Nephron (organoid): ENCODE data around the gene ACTR1A.

Experiments used
- H3K27ac Mint-ChIP-seq, 3 experiments: 2 replicates each; pipeline ENCODE4 v1.8.0; 2020; ENCODE audit warnings: mixed read lengths in 3 of 3, mild to moderate bottlenecking in 2 of 3, moderate library complexity in 1 of 3
- H3K27me3 Mint-ChIP-seq: 2 replicates; pipeline ENCODE4 v1.8.0; 2021; ENCODE audit warnings: low read depth, mild to moderate bottlenecking, moderate library complexity, mixed read lengths
- H3K36me3 Mint-ChIP-seq: 2 replicates; pipeline ENCODE4 v1.8.0; 2020; ENCODE audit warnings: low read depth, mixed read lengths
- H3K4me1 Mint-ChIP-seq: 2 replicates; pipeline ENCODE4 v1.8.0; 2020; ENCODE audit warnings: mixed read lengths
- H3K4me3 Mint-ChIP-seq, 3 experiments: 2 replicates each; pipeline ENCODE4 v1.8.0; 2020; ENCODE audit warnings: mild to moderate bottlenecking in 3 of 3, mixed read lengths in 3 of 3, moderate library complexity in 2 of 3
- H3K9me3 Mint-ChIP-seq: 2 replicates; pipeline ENCODE4 v1.8.0; 2020; ENCODE audit warnings: mixed read lengths
- CTCF ChIP-seq, 3 experiments: fragments of 200-600 bp; sonication (generic); IDR thresholded peaks; one replicate each; pipeline ENCODE4 v1.5.0; 2021; ENCODE audit warnings: antibody characterized with exemption in 3 of 3; ENCODE audit not compliant: unreplicated experiment in 3 of 3

ACTR1A gene

GRCh38 chr10:102522874-102523249 lies 20.4 kb upstream of the ACTR1A start:
- no peak overlapping the region for H3K4me3 Mint-ChIP-seq
- TF ChIP-seq CTCF (IDR thresholded peaks at IDR 0.05; ENCODE audit: unreplicated experiment in 3 of 3) = no peak
- H3K9me3 Mint-ChIP-seq = no peaks in the 10 kb centered on the region
- peaks cover 46% of the 10 kb centered on the region for H3K4me1 Mint-ChIP-seq
- no peaks in the 10 kb centered on the region for H3K27me3 Mint-ChIP-seq
- H3K27ac Mint-ChIP-seq = peak overlapping the region in 1 of 3 experiments; percentile 22
- H3K36me3 Mint-ChIP-seq = peaks cover 45% of the 10 kb centered on the region

DNA sequence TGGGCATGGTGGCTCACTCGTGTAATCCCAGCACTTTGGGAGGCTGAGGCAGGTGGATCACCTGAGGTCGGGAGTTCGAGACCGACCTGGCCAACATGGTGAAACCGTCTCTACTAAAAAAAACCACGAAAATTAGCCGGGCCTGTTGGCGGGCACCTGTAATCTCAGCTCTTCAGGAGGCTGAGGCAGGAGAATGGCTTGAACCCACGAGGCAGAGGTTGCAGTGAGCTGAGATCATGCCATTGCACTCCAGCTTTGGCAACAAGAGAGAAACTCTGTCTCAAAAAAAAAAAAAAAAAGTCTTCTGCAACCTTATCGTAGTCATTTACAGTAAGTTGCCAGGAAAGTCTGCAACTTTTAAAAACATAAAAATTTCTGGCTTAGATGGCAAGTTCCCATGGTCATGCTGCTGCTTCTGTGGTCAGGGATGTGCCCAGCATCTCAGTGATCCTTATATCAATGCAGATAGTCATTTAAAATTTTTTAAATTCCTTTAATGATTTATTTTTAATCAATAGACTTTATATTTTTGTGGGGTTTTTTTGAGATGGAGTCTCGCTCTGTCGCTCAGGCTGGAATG lies 16.8 kb upstream of the ACTR1A start:
- Mint-ChIP-seq H3K4me1 (peaks cover 51% of the 10 kb centered on the region), H3K27ac (no peak overlapping the region), H3K36me3 (peaks cover 51% of the 10 kb centered on the region), H3K9me3 (no peaks in the 10 kb centered on the region), H3K4me3 (no peak overlapping the region), H3K27me3 (no peaks in the 10 kb centered on the region)
- no peak for TF ChIP-seq CTCF (IDR thresholded peaks at IDR 0.05; ENCODE audit: unreplicated experiment in 3 of 3)

- no peaks in the 10 kb centered on the region for H3K9me3 Mint-ChIP-seq
- H3K4me1 Mint-ChIP-seq = peaks cover 47% of the 10 kb centered on the region
- no peak overlapping the region for H3K4me3 Mint-ChIP-seq
- H3K27me3 Mint-ChIP-seq = no peaks in the 10 kb centered on the region
- peaks cover 53% of the 10 kb centered on the region for H3K36me3 Mint-ChIP-seq
- no peak for TF ChIP-seq CTCF (IDR thresholded peaks at IDR 0.05; ENCODE audit: unreplicated experiment in 3 of 3)
- peak overlapping the region; percentile 54 to 74 (median 68) for H3K27ac Mint-ChIP-seq
Measured at GRCh38 chr10:102517553-102517952, 15.0 kb upstream of the ACTR1A start.

- Mint-ChIP-seq H3K4me1 (peaks cover 45% of the 10 kb centered on the region), H3K9me3 (no peaks in the 10 kb centered on the region), H3K4me3 (no peak overlapping the region), H3K27me3 (no peaks in the 10 kb centered on the region), H3K36me3 (peaks cover 55% of the 10 kb centered on the region), H3K27ac (peak overlapping the region in 2 of 3 experiments; percentile 85 to 96)
- TF ChIP-seq CTCF (IDR thresholded peaks at IDR 0.05; ENCODE audit: unreplicated experiment in 3 of 3) = no peak
Measured at GRCh38 chr10:102515724-102516123, 13.2 kb upstream of the ACTR1A start.

GRCh38 chr10:102514487-102515311 lies 12.2 kb upstream of the ACTR1A start:
- Mint-ChIP-seq H3K4me3 (no peak overlapping the region), H3K27me3 (no peaks in the 10 kb centered on the region), H3K27ac (peak overlapping the region; percentile 85 to 96 (median 92)), H3K9me3 (no peaks in the 10 kb centered on the region), H3K4me1 (peaks cover 39% of the 10 kb centered on the region), H3K36me3 (peaks cover 52% of the 10 kb centered on the region)
- TF ChIP-seq CTCF (IDR thresholded peaks at IDR 0.05; ENCODE audit: unreplicated experiment in 3 of 3) = no peak
